ENCODE measurements around the gene TBC1D3K.
"Not testable (repeated sequence)": the region's sequence is repeated elsewhere in the genome, so short reads cannot be mapped to it uniquely, and the experiment has no call there.

The TBC1D3K gene

DNA sequence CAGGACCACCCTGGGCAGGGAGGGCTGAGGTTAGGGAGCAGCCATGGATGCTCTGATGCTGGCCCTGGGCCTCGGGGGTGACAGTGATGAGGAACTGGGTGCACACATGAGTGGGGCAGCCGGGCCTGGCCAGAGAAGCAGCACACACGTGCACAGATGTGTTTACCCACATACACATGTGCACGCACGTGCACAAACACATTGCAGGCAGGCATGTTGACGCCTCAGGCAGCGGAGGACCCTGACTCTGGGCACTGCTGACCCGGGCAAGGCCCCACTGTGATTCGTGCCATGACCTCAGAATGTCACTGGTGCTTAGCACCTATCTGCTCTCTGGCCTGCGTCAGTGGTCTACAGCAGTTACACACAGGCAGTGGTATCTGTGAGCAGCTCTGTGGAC is at the start of gene TBC1D3K:
TBC1D3K (plus strand) TSS at position 301 of the 400 bp plus-strand sequence. CDS start 1,585 bp downstream, outside the sequence.
- DNase-seq, result not testable (repeated sequence)

DNA sequence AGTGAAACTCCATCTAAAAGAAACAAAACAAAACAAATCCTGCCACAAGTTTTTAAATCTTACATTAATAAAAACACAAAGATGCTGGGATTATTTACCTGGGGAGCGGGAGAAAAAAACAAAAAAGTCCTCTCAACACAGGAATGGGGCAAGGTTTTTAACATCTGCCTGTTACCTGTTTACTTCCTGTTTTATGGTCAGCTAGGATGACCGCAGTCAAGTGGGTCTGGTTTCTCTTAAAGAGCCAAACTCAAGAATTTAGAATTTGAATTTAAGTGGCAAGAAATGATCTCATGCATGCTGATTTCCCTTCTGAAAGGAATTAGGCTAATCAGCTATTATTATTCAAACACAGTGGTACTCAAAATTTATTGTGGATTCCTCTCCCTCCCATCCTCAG is 39.7 kb upstream of the TBC1D3K start:
- DNase-seq, result no peak

DNA sequence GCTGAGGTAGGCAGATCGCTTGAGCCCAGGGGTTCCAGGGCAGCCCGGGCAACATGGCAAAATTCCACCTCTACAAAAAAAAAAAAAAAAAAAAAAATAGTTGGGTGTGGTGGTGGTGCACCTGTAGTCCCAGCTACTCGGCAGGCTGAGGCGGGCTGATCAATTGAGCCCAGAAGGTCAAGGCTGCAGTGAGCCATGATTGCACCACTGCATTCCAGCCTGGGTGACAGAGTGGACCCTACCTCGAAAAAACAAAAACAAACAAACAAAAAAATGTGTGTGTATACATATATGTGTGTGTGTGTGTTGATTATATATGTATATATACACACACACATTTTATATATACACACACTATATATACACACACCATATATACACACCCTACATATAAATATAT is 39.1 kb upstream of the TBC1D3K start:
- no peak for DNase-seq

DNA sequence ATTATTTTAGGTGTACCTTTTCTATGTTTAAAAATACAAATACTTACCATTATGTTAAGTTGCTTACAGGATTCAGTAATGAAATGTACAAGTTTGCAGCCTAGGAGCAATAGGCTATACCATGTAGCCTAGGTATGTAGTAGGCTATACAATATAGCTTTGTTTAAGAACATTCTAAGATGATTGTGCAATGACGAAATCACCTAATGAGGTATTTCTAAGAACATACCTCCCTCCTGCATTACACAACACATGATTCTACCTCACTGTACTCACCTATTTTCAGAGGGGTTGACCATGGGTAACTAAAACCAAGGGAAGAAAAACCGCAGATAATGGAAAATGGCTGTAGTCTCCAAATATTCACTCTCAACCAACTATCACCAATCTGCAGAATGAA is 35.3 kb upstream of the TBC1D3K start:
- no peak for DNase-seq

DNA sequence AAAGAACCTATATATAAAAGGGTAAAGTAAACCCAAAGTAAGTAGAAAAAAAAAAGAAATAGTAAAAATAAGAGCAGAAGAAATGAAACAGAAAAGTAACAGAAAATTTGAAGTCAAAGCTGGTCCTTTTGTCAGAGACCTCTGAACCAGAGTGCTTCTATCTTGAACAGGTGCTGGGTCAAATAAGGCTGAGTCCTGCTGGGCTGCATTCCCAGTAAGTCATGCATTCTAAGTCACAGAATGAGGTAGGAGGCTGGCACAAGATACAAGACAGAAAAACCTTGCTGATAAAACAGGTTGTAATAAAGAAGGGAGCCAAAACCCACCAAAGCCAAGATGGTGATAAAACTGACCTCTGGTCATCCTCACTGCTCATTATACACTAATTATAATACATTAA is 27.3 kb upstream of the TBC1D3K start:
- DNase-seq, result not testable (repeated sequence)
